HepG2 (cell line): ENCODE measurements around the gene PCYT2. TPM values are rescaled to one million over a fixed set of nuclear protein-coding genes. Genes with fewer than 3 reads are reported as not detected.

ENCODE experiments used
- BATF2 ChIP-seq: sonication (generic); formaldehyde crosslinking; IDR thresholded peaks from 2 replicates; pipeline ENCODE4 v1.8.0; 2022; ENCODE audit warnings: mild to moderate bottlenecking, missing genetic modification reagents, moderate library complexity
- CBX5 ChIP-seq: sonication (generic); formaldehyde crosslinking; IDR thresholded peaks from 2 replicates; pipeline ENCODE4 v1.4.0; 2020; ENCODE audit warnings: missing genetic modification reagents, borderline replicate concordance
- CHD2 ChIP-seq: IDR thresholded peaks from 2 replicates; pipeline ENCODE4 v1.6.1; 2011; ENCODE audit warnings: low read depth, low read length, improper control_type of control experiment
- CSRNP1 ChIP-seq: sonication (generic); formaldehyde crosslinking; IDR thresholded peaks from 2 replicates; pipeline ENCODE4 v1.8.1; 2023; ENCODE audit warnings: mild to moderate bottlenecking, missing genetic modification reagents
- FUBP1 ChIP-seq: sonication (generic); formaldehyde crosslinking; IDR thresholded peaks from 2 replicates; pipeline ENCODE4 v1.5.1; 2020; ENCODE audit warnings: missing genetic modification reagents, mild to moderate bottlenecking, borderline replicate concordance
- HOXA3 ChIP-seq: sonication (generic); formaldehyde crosslinking; IDR thresholded peaks from 2 replicates; pipeline ENCODE4 v1.5.0; 2020; ENCODE audit warnings: missing genetic modification reagents
- KLF9 ChIP-seq: IDR thresholded peaks from 2 replicates; pipeline ENCODE4 v1.6.1; 2016; ENCODE audit warnings: low read depth
- MTA3 ChIP-seq: sonication (generic); formaldehyde crosslinking; IDR thresholded peaks from 2 replicates; pipeline ENCODE4 v1.4.0; 2020; ENCODE audit warnings: missing genetic modification reagents
- MXD4 ChIP-seq: IDR thresholded peaks from 2 replicates; pipeline ENCODE4 v1.6.1; 2016; ENCODE audit warnings: mild to moderate bottlenecking, missing biosample characterization, missing genetic modification reagents
- PHF5A ChIP-seq: IDR thresholded peaks from one replicate; pipeline ENCODE4 v1.6.1; 2018; ENCODE audit warnings: low read depth, missing genetic modification reagents; ENCODE audit not compliant: unreplicated experiment
- PPARG ChIP-seq: conservative IDR thresholded peaks from 2 replicates; pipeline ENCODE4 v1.6.1; 2016; ENCODE audit warnings: missing biosample characterization, missing genetic modification reagents
- RAD51 ChIP-seq: fragments of 450-650 bp; IDR thresholded peaks from 2 replicates; pipeline ENCODE4 v1.6.1; 2016; ENCODE audit warnings: borderline replicate concordance
- SIN3B ChIP-seq: fragments of 150-350 bp; IDR thresholded peaks from 2 replicates; pipeline ENCODE4 v1.6.1; 2014; ENCODE audit warnings: low read length
- SNAPC4 ChIP-seq: sonication (generic); formaldehyde crosslinking; IDR thresholded peaks from 2 replicates; pipeline ENCODE4 v1.4.0; 2020; ENCODE audit warnings: mild to moderate bottlenecking, missing genetic modification reagents
- SSRP1 ChIP-seq: IDR thresholded peaks from 2 replicates; pipeline ENCODE4 v1.6.1; 2016; ENCODE audit warnings: control low read depth
- TGIF2 ChIP-seq: IDR thresholded peaks from 2 replicates; pipeline ENCODE4 v1.6.1; 2016; ENCODE audit warnings: control low read depth, missing compliant biosample characterization
- XBP1 ChIP-seq: sonication (generic); formaldehyde crosslinking; IDR thresholded peaks from 2 replicates; pipeline ENCODE4 v1.5.0; 2020; ENCODE audit warnings: missing genetic modification reagents
- XRCC5 ChIP-seq: fragments of 200-400 bp; formaldehyde crosslinking; optimal IDR thresholded peaks from 2 replicates; pipeline ENCODE3; 2017; ENCODE audit warnings: mild to moderate bottlenecking, low read length
- ZKSCAN5 ChIP-seq: sonication (generic); formaldehyde crosslinking; IDR thresholded peaks from 2 replicates; pipeline ENCODE4 v1.5.1; 2020; ENCODE audit warnings: mild to moderate bottlenecking, missing genetic modification reagents
- ZNF326 ChIP-seq: sonication (generic); formaldehyde crosslinking; IDR thresholded peaks from 2 replicates; pipeline ENCODE4 v1.4.0; 2020; ENCODE audit warnings: missing genetic modification reagents, borderline replicate concordance
- ZNF350 ChIP-seq: sonication (generic); formaldehyde crosslinking; IDR thresholded peaks from 2 replicates; pipeline ENCODE4 v1.4.0; 2020; ENCODE audit warnings: mild to moderate bottlenecking, low read depth, missing genetic modification reagents, borderline replicate concordance
- ZNF550 ChIP-seq: sonication (generic); formaldehyde crosslinking; IDR thresholded peaks from 2 replicates; pipeline ENCODE4 v1.4.0; 2020; ENCODE audit warnings: mild to moderate bottlenecking, missing genetic modification reagents, borderline replicate concordance
- ZNF580 ChIP-seq: IDR thresholded peaks from 2 replicates; pipeline ENCODE4 v1.6.1; 2016; ENCODE audit warnings: low read depth, borderline replicate concordance
- polyA plus RNA-seq, 8 experiments: library from polyadenylated mRNA; depleted of rRNA in 3 of 8; stranded (reverse) in 7 of 8; unstranded in 1 of 8; fragments of >200 nt; fragmentation: Illumina TruSeq in 4 of 8; extraction: Trizol in 4 of 8; gene quantifications; 2 replicates each; pipeline versions ENCODE4 v1.2.1 to v1.2.3, GENCODE V29; 2011 to 2016; ENCODE audit warnings: low read depth in 4 of 8, missing spikeins in 1 of 8, mixed read lengths in 1 of 8; ENCODE audit not compliant: insufficient read depth in 1 of 8
- total RNA-seq, 5 experiments: library from RNA; depleted of rRNA; stranded (reverse); fragments of >200 nt; fragmentation: Illumina TruSeq; extraction: Trizol; gene quantifications; 2 replicates each; pipeline ENCODE4 v1.2.3, GENCODE V29; 2016; ENCODE audit warnings: low read depth in 1 of 5

The PCYT2 gene
- total and polyA plus RNA-seq, 2 of the 13 experiments (the other 11 are each of a cell fraction or from before 2014, with no cell fraction given): 147 to 297 TPM

- TF ChIP-seq SNAPC4 (CRISPR knock-in tag) (no peak), RAD51 (no peak), TGIF2 (CRISPR knock-in tag) (peak; percentile 66; the same call in 1 of the 2 replicates), ZNF580 (CRISPR knock-in tag) (no peak), SSRP1 (CRISPR knock-in tag) (peak; percentile 99), XBP1 (CRISPR knock-in tag) (no peak), XRCC5 (peak; percentile 53), PHF5A (CRISPR knock-in tag) (peak; percentile 48), ZNF350 (CRISPR knock-in tag) (0 out of 2 replicates have a peak, but pooled peaks have one; percentile 40), ZKSCAN5 (no peak), ZNF326 (CRISPR knock-in tag) (no peak), CSRNP1 (CRISPR knock-in tag) (no peak), ZNF550 (CRISPR knock-in tag) (no peak), PPARG (CRISPR knock-in tag) (no peak), MXD4 (no peak), FUBP1 (CRISPR knock-in tag) (no peak), HOXA3 (CRISPR knock-in tag) (0 out of 2 replicates have a peak, but pooled peaks have one; percentile 15), CHD2 (no peak), KLF9 (no peak), SIN3B (no peak), CBX5 (CRISPR knock-in tag) (no peak), MTA3 (CRISPR knock-in tag) (no peak), BATF2 (peak; percentile 63; the same call in 1 of the 2 replicates)
These were observed 41.6 kb upstream of the PCYT2 start (continued) for GRCh38 chr17:81952792-81953228.
